DOHH2 (cell line): ENCODE data around the gene PTGFRN.

Experiments
- CTCF ChIP-seq: fragments of 200-600 bp; sonication (generic); IDR thresholded peaks from one replicate; pipeline ENCODE4 v1.5.1; 2014; ENCODE audit warnings: antibody characterized with exemption, mild to moderate bottlenecking, low read depth, low read length; ENCODE audit not compliant: poor library complexity, severe bottlenecking
- EZH2phosphoT487 ChIP-seq: fragments of 200-600 bp; sonication (generic); IDR thresholded peaks from 2 replicates; pipeline ENCODE4 v1.6.1; 2017; ENCODE audit warnings: borderline replicate concordance, mild to moderate bottlenecking, antibody characterized with exemption, low read length, moderate library complexity, mixed read lengths

DNA sequence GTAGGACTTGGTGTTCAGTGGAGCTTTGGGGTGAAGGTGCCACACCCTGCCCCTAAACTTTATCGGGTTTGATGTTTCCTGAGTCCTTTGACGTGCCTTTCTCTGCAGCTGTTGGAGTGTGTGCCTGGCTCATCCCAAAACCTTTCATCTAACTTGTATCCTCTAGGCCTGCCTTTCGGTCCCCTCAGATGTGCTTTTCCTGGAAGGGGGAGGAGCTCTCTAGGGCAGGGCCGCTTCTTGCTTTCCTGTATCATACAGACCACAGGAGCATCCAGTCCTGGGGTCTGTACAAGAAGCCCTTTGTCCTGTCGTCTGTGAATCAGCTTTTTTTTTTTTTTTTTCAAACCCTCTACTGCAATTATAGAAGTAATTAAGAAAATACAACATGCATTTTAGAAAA lies 35.7 kb downstream of the PTGFRN start:
- TF ChIP-seq CTCF (no peak), EZH2phosphoT487 (no peak)
